Suppressor macrophage treated with lipopolysaccharide for 1 hour (primary cell): ENCODE results near the gene PCBP4.
A peak's percentile ranks its signal among the peaks of the same experiment; 100 is the strongest.
"Not testable (repeated sequence)": the region's sequence is repeated elsewhere in the genome, so short reads cannot be mapped to it uniquely, and the experiment has no call there.

Experiments used
- DNase-seq, 3 donors: peaks; one replicate each; pipeline ENCODE4 v3.0.0-alpha.2; 2020 to 2022

Gene PCBP4

DNA sequence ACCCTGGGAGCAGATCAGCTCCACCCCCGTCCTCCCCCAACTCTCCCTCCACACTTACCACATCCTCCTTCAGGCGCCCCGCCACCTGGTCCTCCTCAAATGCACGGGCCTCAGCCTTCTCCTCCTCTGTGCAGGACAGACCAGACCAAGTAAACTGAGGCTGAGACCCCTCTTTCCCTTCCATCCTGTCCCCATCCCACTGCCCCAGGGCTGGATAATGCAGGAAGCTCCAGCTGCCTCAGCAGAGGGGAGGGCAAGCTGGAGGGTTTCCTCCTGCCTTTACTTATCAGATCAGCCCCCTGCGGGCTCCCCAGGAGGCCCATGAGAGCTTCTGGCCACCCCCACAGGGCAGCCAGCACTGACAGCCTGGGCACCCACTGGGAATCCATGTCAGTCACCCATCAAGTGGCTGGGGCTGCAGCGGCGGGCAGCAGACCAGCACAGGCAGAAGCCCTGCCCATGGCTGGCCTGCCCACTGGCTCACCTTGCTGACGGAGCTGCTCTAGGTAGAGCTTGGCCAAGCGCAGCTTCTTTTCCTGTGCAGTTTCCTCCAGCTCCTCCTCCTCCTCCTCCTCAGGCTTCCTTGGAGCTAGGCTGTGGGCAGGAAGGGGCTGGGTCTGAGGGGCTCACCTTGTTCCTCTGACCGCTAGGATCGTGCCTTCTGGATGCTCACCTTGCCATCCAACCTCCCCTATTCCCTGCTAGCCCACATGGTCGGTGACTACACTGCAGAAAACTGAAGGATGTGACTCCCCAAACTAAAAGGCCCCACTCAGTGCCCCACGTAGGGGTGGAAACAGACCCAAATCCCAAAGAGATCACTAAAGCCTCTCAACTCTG lies 29.4 kb downstream of the PCBP4 start:
- DNase-seq: no peak

DNA sequence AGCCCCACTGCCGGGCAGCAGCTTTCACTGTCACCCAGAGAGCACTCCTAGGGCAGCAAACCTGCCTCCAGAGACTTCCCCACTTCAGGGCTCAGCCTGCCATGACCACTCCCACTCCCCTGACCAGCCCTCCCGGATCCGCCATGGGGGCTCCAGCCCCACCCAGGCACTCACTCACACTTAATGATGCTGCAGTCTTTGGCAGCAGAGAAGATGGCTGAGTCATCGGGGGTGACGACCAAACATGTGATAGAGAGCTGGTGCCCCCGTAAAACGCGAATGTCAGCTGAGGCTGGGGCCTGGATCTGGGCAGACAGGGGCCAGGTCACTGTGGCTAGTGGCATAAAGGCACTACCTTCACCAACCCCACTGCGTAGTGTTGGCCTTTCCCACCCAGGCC lies 30.2 kb downstream of the PCBP4 start:
- DNase-seq: no peak

DNA sequence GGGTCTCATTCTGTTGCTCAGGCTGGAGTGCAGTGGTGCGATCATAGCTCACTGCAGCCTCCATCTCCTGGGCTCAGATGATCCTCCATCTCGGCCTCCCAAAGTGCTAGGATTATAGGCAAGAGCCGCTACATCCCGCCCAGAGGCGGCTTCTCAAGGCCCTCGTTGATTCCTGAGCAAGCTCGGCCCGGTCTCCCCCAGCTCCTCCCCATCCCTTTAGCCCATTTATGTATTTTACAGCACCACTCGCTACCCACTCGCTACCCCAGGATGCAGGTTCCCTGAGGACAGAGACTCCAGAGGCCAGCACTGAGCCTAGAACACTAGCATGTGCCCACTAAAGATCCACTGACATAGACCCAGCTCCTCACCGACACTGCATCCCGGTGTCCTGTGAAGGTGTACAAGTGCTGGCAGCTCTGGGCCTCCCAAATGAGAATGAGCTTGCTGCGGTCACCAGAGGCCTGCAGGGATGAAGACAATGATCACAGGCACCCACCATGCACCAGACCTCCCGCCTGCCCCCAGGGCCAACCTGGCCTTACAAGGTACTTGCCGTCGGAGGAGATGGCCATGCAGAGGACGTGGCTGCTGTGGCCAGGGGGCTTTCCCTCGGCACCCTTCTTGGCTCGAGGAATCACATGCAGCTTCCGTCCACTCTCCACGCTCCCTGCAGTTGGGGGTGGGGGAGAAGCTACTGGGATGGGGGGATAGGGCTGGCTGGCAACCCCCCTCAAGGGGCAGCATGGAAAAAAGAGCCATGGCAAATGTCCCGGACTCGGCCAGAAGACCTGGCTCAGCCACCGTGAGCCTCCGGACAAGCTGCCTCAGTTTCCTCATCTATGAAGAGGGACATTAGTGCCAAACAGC lies 31.1 kb downstream of the PCBP4 start:
- no peak for DNase-seq

DNA sequence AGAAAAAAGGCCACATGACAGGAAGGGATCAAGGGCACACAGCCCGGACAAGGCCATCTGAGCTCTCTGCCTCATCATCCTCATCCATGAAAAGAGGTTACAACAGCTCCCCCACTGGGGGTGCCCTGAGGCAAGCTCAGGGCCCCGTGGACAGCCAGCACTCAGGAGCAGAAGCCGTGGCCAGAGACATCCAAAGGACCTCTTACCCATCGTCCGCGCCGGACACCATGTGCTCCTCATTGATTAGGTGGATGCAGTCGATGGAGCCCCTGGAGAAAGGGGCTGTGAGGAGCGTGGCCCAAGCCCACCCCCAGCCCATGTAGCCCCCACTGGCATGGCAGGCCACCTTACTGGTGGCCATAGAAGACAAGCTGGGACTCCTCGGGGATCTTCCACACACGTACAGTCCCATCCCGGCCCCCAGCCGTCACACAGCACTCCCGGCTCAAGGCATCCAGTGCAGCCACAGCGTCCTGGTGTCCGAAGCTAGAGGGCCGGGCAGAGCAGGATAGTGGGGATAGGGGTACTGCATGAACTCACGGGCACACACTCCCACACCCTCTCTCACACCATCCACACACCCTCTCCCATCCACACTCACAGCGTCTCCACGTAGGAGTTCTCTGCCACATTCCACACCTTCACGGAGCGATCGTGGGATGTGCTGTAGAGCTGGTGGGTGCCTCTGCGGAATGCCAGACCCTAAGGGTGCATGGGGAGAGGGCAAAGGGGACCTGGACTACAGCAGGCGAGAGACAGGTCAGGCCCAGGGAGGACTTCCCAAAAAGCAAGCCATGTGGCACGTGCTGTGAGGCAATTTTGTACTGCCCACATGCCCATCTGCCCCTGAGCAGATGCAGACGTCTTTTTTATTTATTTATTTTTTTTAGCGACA lies 32.0 kb downstream of the PCBP4 start:
- no peak for DNase-seq

- DNase-seq: no peak
Measured at GRCh38 chr3:51934139-51934850, 33.0 kb downstream of the PCBP4 start.

- no peak for DNase-seq
Measured at GRCh38 chr3:51933471-51934138, 33.6 kb downstream of the PCBP4 start.

DNA sequence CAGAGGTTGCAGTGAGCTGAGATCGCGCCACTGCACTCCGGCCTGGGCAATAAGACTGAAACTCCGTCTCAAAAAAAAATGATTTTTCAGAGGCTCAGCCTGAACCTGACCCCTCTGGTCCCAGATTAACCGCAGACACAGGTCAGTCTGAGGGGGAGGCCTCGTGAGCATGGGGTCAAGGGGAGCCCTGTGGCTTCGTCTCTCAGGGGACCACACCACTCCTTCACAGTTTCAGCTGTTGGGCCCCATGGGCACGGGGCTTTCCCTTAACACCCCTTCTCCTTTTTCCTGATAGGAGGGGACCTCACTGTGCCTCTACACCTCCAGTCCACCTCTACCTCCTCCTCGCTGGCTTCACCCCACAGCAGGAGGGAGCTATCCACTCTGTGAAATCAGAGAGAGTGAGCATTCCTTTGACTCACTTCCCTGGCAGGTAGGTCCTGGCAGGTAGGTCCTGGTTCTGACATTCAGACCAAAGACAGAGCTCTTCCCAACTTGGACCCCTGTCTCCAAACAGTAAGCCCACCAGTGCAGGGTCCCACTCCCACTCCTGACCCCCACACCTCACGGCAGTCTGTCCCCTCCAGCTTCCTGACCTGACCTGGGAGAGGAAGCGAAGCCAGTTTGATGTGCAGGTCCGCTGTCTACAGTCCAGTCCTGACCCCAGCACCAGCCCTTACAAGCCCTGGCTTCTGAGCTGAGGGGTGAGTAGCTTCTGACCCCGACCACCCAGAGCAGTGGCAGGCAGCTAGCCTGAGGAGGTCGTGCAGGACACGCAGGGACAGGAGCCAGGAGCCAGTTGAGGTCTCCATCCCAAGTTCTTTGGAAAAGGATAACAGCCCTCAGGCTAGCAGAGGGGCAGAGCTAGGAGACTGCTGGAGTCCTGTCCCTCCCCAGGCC lies 34.5 kb downstream of the PCBP4 start:
- DNase-seq: no peak

- DNase-seq: no peak
Measured at GRCh38 chr3:51931756-51932155, 35.5 kb downstream of the PCBP4 start.

- no peak for DNase-seq
Measured at GRCh38 chr3:51930439-51930838, 36.8 kb downstream of the PCBP4 start.

DNA sequence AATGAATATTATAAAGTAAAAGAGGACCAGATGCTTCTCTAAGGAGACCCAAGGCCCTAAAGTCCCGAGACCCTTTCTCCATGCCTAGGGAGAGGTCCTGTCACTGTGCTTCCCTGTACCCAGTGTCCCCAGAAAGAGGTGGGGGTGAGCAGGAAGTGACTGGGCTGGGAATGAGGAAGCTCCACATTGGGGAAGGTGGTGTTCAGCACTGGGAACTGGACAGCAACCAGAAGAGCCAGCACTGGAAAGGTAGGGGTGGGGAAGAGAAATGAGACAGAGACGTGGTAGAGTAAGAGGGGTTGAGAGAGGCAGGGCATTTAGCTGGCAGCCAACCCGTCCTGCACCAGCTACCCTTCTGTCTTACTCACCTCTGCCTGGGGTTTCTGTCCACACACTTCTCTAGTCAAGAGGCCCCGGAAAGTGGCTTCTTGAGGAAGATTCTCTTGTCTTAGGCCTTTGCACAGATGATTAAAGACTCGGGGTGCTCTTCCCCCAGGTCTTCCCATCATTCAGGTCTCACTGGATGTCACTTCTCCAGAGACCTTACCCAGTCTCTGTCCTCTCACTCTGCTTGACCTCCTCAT lies 37.7 kb downstream of the PCBP4 start:
- DNase-seq: peak in 2 of 3 donors; percentile 48 to 62

GRCh38 chr3:51928981-51929380 lies 38.3 kb downstream of the PCBP4 start:
- not testable (repeated sequence) for DNase-seq

DNA sequence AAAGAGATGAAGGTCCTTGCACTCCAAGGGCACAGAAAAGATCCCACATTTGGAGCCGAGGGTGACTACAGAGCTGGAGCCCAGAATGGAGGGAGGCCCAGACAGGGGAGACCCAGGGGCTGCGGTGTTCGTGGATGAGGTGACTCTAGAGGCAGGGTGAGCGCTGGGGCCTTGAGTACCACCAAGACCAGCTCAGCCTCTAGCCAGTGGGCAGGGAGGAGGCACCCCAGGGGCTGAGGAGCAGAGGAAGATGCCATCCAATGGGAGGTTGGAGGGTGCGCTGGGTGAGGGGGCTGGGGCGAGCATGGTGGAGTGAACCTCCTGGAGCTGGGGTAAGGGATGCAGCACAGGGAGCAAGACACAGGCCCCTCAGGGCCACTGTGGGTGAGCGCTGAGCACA lies 38.8 kb downstream of the PCBP4 start:
- no peak for DNase-seq

DNA sequence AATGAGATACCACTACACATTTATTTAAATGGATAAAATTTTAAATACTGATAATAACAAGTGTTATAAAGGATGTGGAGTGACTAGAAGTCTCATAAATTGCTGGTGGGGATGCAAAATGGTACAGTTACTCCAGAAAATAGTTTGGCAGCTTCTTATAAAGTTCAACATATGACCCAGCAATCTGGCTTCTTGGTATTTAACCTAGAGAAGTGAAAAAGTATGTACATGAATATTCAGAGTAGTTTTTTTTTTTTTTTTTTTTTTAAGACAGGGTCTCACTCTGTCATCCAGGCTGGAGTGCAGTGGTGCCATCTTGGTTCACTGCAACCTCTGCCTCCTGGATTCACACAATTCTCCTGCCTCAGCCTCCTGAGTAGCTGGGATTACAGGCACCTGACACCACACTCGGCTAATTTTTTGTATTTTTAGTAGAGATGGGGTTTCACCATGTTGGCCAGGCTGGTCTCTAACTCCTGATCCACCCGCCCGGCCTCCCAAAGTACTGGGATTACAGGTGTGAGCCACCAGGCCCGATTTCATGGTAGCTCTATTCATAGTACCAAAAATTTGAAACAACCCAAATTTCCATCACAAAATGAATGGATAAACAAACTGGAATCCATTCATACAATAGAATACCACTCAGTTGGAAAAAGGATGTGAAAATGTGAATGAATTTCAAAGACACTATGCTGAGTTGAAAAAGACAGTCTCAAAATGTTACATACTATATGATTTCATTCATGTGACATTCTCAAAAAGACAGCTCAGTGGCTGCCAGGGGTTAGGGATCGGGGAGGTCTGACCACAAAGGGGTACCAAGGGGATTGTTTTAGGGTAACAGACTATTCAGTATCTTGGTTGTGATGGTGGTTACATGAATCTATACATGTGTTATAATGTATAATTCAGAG lies 39.9 kb downstream of the PCBP4 start:
- no peak for DNase-seq

- no peak for DNase-seq
Measured at GRCh38 chr3:51921081-51921578, 46.1 kb downstream of the PCBP4 start.

GRCh38 chr3:51916418-51916817 lies 50.8 kb downstream of the PCBP4 start:
- no peak for DNase-seq

DNA sequence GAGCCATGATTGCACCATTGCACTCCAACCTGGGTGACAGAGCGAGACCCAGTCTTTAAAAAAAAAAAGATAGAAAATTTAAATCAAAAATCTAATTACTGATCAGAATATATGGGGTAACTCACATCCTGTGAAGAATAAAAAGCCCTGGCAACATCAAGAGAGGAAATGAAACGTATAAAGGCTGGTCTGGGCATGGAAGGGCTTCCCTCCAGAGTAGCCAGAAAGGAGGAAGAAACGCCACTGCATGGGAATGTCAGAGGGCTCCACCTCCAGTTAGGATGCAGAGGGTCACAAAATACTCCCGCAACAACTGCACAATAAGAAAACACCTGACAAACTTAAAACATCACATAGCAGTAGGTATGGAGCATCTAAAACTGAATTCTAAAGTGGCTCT lies 59.2 kb downstream of the PCBP4 start:
- DNase-seq: no peak
